GM12878 (cell line): Measurements from ENCODE around the gene GZF1. TPM values are rescaled to one million over a fixed set of nuclear protein-coding genes. Genes with fewer than 3 reads are reported as not detected.
A peak's percentile ranks its signal among the peaks of the same experiment; 100 is the strongest.

Experiments
- ATAC-seq: fragments of 200-7000 bp; cut with Tn5 transposase; 3 replicates; pipeline ENCODE4 v1.9.1; 2020; ENCODE audit warnings: mild to moderate bottlenecking, moderate library complexity
- BruUV-seq: library from RNA; stranded (reverse); fragments of 400-500 nt; replicated peaks from 2 replicates; lab custom pipeline; 2021; lab: Mats Ljungman, UMichigan
- CTCF ChIA-PET: fragments of 300-600 bp; sonication (Branson Sonifier 250); formaldehyde crosslinking; extraction: SDS; loops from one replicate; lab custom pipeline; 2021; ENCODE audit warnings: inconsistent platforms; lab: Yijun Ruan, JAX
- POLR2A ChIA-PET: fragments of 350-600 bp; formaldehyde crosslinking; extraction: SDS; loops from one replicate; lab custom pipeline; 2021; ENCODE audit warnings: inconsistent platforms; lab: Charles Lee
- RAD21 ChIA-PET: fragments of 300-600 bp; sonication (Branson Sonifier 250); formaldehyde crosslinking; loops from one replicate; lab custom pipeline; 2023; ENCODE audit warnings: antibody characterized with exemption; ENCODE audit not compliant: unreplicated experiment; lab: Charles Lee
- SMC1A ChIA-PET: fragments of 300-600 bp; sonication (Branson Sonifier 250); formaldehyde crosslinking; loops from one replicate; lab custom pipeline; 2023; ENCODE audit not compliant: unreplicated experiment, uncharacterized antibody; lab: Charles Lee
- DNase-seq: peaks from one replicate; pipeline ENCODE4 v3.0.0-alpha.2; 2011; ENCODE audit warnings: low read depth, low spot score
- FAIRE-seq: peaks from 3 replicates; lab custom pipeline; 2011; peaks lifted over from hg19 to GRCh38; lab: Jason Lieb, UNC
- H2AFZ ChIP-seq: 2 replicates; pipeline ENCODE4 v1.6.0; 2011; ENCODE audit warnings: low read depth, low read length, control low read depth; ENCODE audit not compliant: control insufficient read depth
- H3K27ac ChIP-seq: 2 replicates; pipeline ENCODE4 v1.5.1; 2011; ENCODE audit warnings: control low read depth; ENCODE audit not compliant: control insufficient read depth, insufficient read depth
- H3K27me3 ChIP-seq, 2 experiments: replicated peaks in 1 of 2; 2 replicates each; pipeline versions ENCODE4 v1.6.0 to v1.6.1; 2011; ENCODE audit warnings: low read length in 1 of 2; ENCODE audit not compliant: control insufficient read depth in 2 of 2, insufficient read depth in 2 of 2
- H3K36me3 ChIP-seq, 2 experiments: 2 replicates each; pipeline ENCODE4 v1.5.1; 2011; ENCODE audit warnings: low read length in 1 of 2; ENCODE audit not compliant: control insufficient read depth in 2 of 2, insufficient read depth in 2 of 2
- H3K4me1 ChIP-seq: 2 replicates; pipeline ENCODE4 v1.6.1; 2011; ENCODE audit warnings: mild to moderate bottlenecking, low read length, moderate library complexity, mixed read lengths; ENCODE audit not compliant: control insufficient read depth, insufficient read depth
- H3K4me2 ChIP-seq: 2 replicates; pipeline ENCODE4 v1.6.0; 2011; ENCODE audit warnings: control low read depth; ENCODE audit not compliant: control insufficient read depth, insufficient read depth
- H3K4me3 ChIP-seq: fragments of 200-600 bp; sonication (generic); 2 replicates; pipeline ENCODE4 v1.5.1; 2016
- H3K79me2 ChIP-seq: 2 replicates; pipeline ENCODE4 v1.6.0; 2011; ENCODE audit warnings: low read length; ENCODE audit not compliant: control insufficient read depth, insufficient read depth
- H3K9ac ChIP-seq: 2 replicates; pipeline ENCODE4 v1.8.0; 2011; ENCODE audit warnings: low read length, control low read depth, mixed read lengths; ENCODE audit not compliant: control insufficient read depth, insufficient read depth
- H3K9me3 ChIP-seq: replicated peaks from 3 replicates; pipeline ENCODE4 v1.5.1; 2011; ENCODE audit warnings: mild to moderate bottlenecking, low read length; ENCODE audit not compliant: control insufficient read depth, insufficient read depth
- H4K20me1 ChIP-seq: 2 replicates; pipeline ENCODE4 v1.6.0; 2011; ENCODE audit not compliant: control insufficient read depth, insufficient read depth
- FOXM1 ChIP-seq: IDR thresholded peaks from 2 replicates; pipeline ENCODE4 v1.6.1; 2012; ENCODE audit warnings: low read depth, mild to moderate bottlenecking, inconsistent platforms, low read length, moderate library complexity
- WGBS: methylation state at CpG from one replicate; pipeline ENCODE4 v1.1.6; 2016; ENCODE audit warnings: low lambda C conversion rate; ENCODE audit not compliant: insufficient replicate concordance, insufficient coverage; ENCODE audit errors: missing lambda C conversion rate; 5-methylcytosine and 5-hydroxymethylcytosine counted together
- in situ Hi-C: fragments of 300-500 bp; cut with MboI; formaldehyde crosslinking; loops from 9 replicates; pipeline ENCODE4 v1.14.3; 2018; ENCODE audit warnings: mixed read lengths
- intact Hi-C: fragments of 100-400 bp; cut with micrococcal nuclease; formaldehyde crosslinking; loops from one replicate; pipeline ENCODE4 v1.14.2; 2022; ENCODE audit not compliant: unreplicated experiment
- polyA plus RNA-seq, 11 experiments: library from polyadenylated mRNA; depleted of rRNA in 4 of 11; unstranded in 6 of 11; stranded (reverse) in 5 of 11; fragments of >200 nt; fragmentation: Nextera tagmentation in 4 of 11; fragmentation: Illumina TruSeq in 1 of 11; extraction: Ambion mirVana in 4 of 11; extraction: Trizol in 1 of 11; gene quantifications; 1 replicate in 1 of 11; 2 replicates in 10 of 11; pipeline versions ENCODE4 v1.2.1 to v1.2.3, GENCODE V29; 2011 to 2016; ENCODE audit warnings: inconsistent platforms in 2 of 11, missing spikeins in 2 of 11, low read depth in 1 of 11
- total RNA-seq, 4 experiments: library from RNA; depleted of rRNA in 3 of 4; stranded (reverse); fragments of >200 nt in 3 of 4; fragmentation: Illumina TruSeq in 1 of 4; extraction: Trizol in 1 of 4; gene quantifications; 2 replicates each; pipeline versions ENCODE4 v1.2.1 to v1.2.3, GENCODE V29; 2013 to 2021
- TF ChIP-seq, protein P1 (sequence below): fragments of 150-350 bp; IDR thresholded peaks from 2 replicates; pipeline ENCODE4 v1.6.1; 2016; ENCODE audit warnings: low read depth, low read length

The GZF1 gene
- total and polyA plus RNA-seq, 10 of the 15 experiments (the other 5 are each of a cell fraction or from before 2014, with no cell fraction given) = 2.2 to 19.5 (median 9.7) TPM

DNA sequence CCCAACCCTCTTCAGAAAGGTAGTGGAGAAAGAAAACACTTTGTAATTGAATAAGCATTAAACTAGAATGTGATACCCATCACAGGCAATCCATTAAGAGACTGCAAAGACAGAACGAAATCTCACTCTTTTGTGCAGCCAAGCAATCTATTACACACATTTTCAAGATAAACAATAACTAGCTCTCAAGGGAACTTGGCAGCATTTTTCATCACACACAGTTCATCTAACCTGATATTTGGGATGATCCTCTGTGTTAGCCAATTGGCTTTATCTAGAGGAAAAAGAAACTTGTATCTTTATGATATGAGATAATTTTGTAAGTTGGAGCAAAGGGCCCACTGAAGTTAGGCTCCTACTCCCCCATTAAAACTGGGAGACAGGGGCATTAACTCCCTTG lies 1.5 kb upstream of the GZF1 start:
- Histone ChIP-seq H3K36me3 (peaks cover 4 to 7% of the 10 kb centered on the region in 2 experiments; a peak in 3 of 4 replicates), H4K20me1 (no peaks in the 10 kb centered on the region), H3K9ac (peak overlapping the region; percentile 94; the same call in 1 of the 2 replicates), H2AFZ (no peak overlapping the region), H3K79me2 (peaks cover 38% of the 10 kb centered on the region), H3K4me1 (peaks cover 10% of the 10 kb centered on the region), H3K27ac (peak overlapping the region; percentile 92; the same call in 1 of the 2 replicates), H3K4me2 (0 out of 2 replicates have a peak overlapping the region, but pooled peaks have one; percentile 96), H3K4me3 (peak overlapping the region; percentile 70; the same call in 1 of the 2 replicates), H3K27me3 (no peaks in the 10 kb centered on the region), H3K9me3 (no peaks in the 10 kb centered on the region)
- intact Hi-C loops = loop anchor here (5.0 kb wide), 1 partner anchor 267 kb away; no protein-coding TSS in a partner anchor
- ChIA-PET POLR2A (interaction anchor here (1.1 to 4.5 kb wide), 2 partner anchors 10 to 59 kb away, joined by 3 to 61 read pairs; partner anchors contain the start of gene NXT1), CTCF (interaction anchor here (1.5 kb wide), 1 partner anchor 8 kb away, joined by 4 read pairs; no protein-coding TSS in a partner anchor), RAD21 (interaction anchor here (1.1 kb wide), 1 partner anchor 61 kb away, joined by 3 read pairs; the partner anchor contains the start of gene NAPB), SMC1A (interaction anchor here (1.1 to 1.4 kb wide), 2 partner anchors 9 to 11 kb away, joined by 3 to 5 read pairs; partner anchors contain the start of gene NXT1)
- in situ Hi-C loops = loop anchor here (25.0 kb wide), 2 partner anchors 1702 to 1902 kb away; partner anchors contain the start of gene ACSS1
- ATAC-seq (no peak), DNase-seq (no peak), FAIRE-seq (no peak)
- no TSS peak for BruUV-seq
- TF ChIP-seq, protein P1, sequence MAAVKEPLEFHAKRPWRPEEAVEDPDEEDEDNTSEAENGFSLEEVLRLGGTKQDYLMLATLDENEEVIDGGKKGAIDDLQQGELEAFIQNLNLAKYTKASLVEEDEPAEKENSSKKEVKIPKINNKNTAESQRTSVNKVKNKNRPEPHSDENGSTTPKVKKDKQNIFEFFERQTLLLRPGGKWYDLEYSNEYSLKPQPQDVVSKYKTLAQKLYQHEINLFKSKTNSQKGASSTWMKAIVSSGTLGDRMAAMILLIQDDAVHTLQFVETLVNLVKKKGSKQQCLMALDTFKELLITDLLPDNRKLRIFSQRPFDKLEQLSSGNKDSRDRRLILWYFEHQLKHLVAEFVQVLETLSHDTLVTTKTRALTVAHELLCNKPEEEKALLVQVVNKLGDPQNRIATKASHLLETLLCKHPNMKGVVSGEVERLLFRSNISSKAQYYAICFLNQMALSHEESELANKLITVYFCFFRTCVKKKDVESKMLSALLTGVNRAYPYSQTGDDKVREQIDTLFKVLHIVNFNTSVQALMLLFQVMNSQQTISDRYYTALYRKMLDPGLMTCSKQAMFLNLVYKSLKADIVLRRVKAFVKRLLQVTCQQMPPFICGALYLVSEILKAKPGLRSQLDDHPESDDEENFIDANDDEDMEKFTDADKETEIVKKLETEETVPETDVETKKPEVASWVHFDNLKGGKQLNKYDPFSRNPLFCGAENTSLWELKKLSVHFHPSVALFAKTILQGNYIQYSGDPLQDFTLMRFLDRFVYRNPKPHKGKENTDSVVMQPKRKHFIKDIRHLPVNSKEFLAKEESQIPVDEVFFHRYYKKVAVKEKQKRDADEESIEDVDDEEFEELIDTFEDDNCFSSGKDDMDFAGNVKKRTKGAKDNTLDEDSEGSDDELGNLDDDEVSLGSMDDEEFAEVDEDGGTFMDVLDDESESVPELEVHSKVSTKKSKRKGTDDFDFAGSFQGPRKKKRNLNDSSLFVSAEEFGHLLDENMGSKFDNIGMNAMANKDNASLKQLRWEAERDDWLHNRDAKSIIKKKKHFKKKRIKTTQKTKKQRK = no peak
- 0 out of 2 replicates have a peak, but pooled peaks have one; percentile 3 for TF ChIP-seq FOXM1
- 41% methylated on average over 1 of the region's 1 CpG for WGBS
